Upper lobe of left lung (tissue), 6 donors: Measurements from ENCODE around the gene CDX2. TPM values are rescaled to one million over a fixed set of nuclear protein-coding genes. Genes with fewer than 3 reads are reported as not detected.
A peak's percentile ranks its signal among the peaks of the same experiment; 100 is the strongest.

Experiments used
- ATAC-seq, 2 donors: fragments of 200-7000 bp; cut with Tn5 transposase; one replicate each; pipeline ENCODE4 v1.9.1; 2022; ENCODE audit warnings: mild to moderate bottlenecking in 2 of 2, moderate library complexity in 2 of 2; ENCODE audit not compliant: low FRiP score in 2 of 2
- DNase-seq, 2 donors: peaks; one replicate each; pipeline ENCODE4 v3.0.0-alpha.2; 2019 to 2020
- H3K27ac ChIP-seq, 4 donors: fragments of 200-600 bp; sonication (generic); one replicate each; pipeline ENCODE4 v1.5.1; 2016 to 2019
- H3K27me3 ChIP-seq, 4 donors: fragments of 200-600 bp; sonication (generic); one replicate each; pipeline ENCODE4 v1.5.1; 2017 to 2019
- H3K36me3 ChIP-seq, 4 donors: fragments of 200-600 bp; sonication (generic); one replicate each; pipeline ENCODE4 v1.5.1; 2016 to 2019
- H3K4me1 ChIP-seq, 4 donors: fragments of 200-600 bp; sonication (generic); one replicate each; pipeline ENCODE4 v1.5.1; 2018 to 2019
- H3K4me3 ChIP-seq, 4 donors: fragments of 200-600 bp; sonication (generic); one replicate each; pipeline ENCODE4 v1.5.1; 2017 to 2019; ENCODE audit warnings: mild to moderate bottlenecking in 2 of 4, moderate library complexity in 1 of 4
- H3K9me3 ChIP-seq, 4 donors: fragments of 200-600 bp; sonication (generic); one replicate each; pipeline ENCODE4 v1.5.1; 2018 to 2019
- EP300 ChIP-seq, 4 donors: sonication (generic); formaldehyde crosslinking; IDR thresholded peaks; one replicate each; pipeline ENCODE4 v1.5.1; 2017; ENCODE audit warnings: antibody characterized with exemption in 4 of 4, control low read depth in 2 of 4
- POLR2A ChIP-seq, 4 donors: fragments of 450-650 bp; IDR thresholded peaks; one replicate each; pipeline ENCODE4 v1.5.1; 2016 to 2017; ENCODE audit warnings: antibody characterized with exemption in 4 of 4, mild to moderate bottlenecking in 2 of 4
- POLR2AphosphoS5 ChIP-seq, 2 donors: sonication (generic); formaldehyde crosslinking; IDR thresholded peaks; one replicate each; pipeline ENCODE4 v1.5.1; 2017; ENCODE audit warnings: antibody characterized with exemption in 2 of 2
- WGBS, 2 donors: methylation state at CpG; one replicate each; pipeline ENCODE4 v1.1.5; 2017 to 2018; 5-methylcytosine and 5-hydroxymethylcytosine counted together
- total RNA-seq, 6 donors: library from RNA; depleted of rRNA in 4 of 6; stranded (reverse); fragments of >200 nt in 4 of 6; gene quantifications; one replicate each; pipeline versions ENCODE4 v1.1.0 to v1.2.1, GENCODE V29; 2016 to 2021
- TF ChIP-seq, protein P1 (sequence below), 6 experiments: fragments of 450-650 bp in 4 of 6; fragments of 200-600 bp in 2 of 6; sonication (generic) in 2 of 6; IDR thresholded peaks; one replicate each; pipeline ENCODE4 v1.5.1; 2016 to 2019; ENCODE audit warnings: antibody characterized with exemption in 6 of 6
- donor health status: DM: no; HTN: no; CAD: no; lungs with moderate emphysema.
- donor health status: DM: no; HTN: yes; CAD: no; lungs with severe emphysema.

The CDX2 gene
- total RNA-seq, 6 donors from 2014 or later, result 0.14 TPM; not detected in 5

DNA sequence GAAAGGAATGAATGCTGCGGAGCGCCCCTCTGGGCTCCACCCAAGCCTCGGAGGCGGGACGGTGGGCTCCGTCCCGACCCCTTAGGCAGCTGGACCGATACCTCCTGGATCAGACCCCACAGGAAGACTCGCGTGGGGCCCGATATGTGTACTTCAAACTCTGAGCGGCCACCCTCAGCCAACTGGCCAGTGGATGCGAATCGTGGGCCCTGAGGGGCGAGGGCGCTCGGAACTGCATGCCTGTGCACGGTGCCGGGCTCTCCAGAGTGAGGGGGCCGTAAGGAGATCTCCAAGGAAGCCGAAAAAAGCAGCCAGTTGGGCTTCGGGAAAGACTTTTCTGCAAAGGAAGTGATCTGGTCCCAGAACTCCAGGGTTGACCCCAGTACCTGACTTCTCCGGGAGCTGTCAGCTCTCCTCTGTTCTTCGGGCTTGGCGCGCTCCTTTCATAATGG is 40.7 kb downstream of the CDX2 start:
- peaks cover 0 to 56% (median 28%) of the 10 kb centered on the region in 4 donors for H3K27me3 ChIP-seq
- H3K27ac ChIP-seq, result no peak overlapping the region
- ATAC-seq (no peak), DNase-seq (peak in 1 of 2 donors; percentile 42)
- H3K4me3 ChIP-seq, result no peak overlapping the region
- TF ChIP-seq POLR2AphosphoS5 (IDR thresholded peaks at IDR 0.05) (no peak), EP300 (IDR thresholded peaks at IDR 0.05) (no peak), POLR2A (IDR thresholded peaks at IDR 0.05) (no peak)
- TF ChIP-seq, protein P1, sequence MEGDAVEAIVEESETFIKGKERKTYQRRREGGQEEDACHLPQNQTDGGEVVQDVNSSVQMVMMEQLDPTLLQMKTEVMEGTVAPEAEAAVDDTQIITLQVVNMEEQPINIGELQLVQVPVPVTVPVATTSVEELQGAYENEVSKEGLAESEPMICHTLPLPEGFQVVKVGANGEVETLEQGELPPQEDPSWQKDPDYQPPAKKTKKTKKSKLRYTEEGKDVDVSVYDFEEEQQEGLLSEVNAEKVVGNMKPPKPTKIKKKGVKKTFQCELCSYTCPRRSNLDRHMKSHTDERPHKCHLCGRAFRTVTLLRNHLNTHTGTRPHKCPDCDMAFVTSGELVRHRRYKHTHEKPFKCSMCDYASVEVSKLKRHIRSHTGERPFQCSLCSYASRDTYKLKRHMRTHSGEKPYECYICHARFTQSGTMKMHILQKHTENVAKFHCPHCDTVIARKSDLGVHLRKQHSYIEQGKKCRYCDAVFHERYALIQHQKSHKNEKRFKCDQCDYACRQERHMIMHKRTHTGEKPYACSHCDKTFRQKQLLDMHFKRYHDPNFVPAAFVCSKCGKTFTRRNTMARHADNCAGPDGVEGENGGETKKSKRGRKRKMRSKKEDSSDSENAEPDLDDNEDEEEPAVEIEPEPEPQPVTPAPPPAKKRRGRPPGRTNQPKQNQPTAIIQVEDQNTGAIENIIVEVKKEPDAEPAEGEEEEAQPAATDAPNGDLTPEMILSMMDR (IDR thresholded peaks at IDR 0.05), result no peak
- 2 to 10% methylated on average over 14 to 26 of the region's 26 CpGs for WGBS, 2 donors
- no peaks in the 10 kb centered on the region for H3K36me3 ChIP-seq
- H3K9me3 ChIP-seq, result no peaks in the 10 kb centered on the region
- H3K4me1 ChIP-seq, result peaks cover 0 to 27% (median 3%) of the 10 kb centered on the region in 4 donors

DNA sequence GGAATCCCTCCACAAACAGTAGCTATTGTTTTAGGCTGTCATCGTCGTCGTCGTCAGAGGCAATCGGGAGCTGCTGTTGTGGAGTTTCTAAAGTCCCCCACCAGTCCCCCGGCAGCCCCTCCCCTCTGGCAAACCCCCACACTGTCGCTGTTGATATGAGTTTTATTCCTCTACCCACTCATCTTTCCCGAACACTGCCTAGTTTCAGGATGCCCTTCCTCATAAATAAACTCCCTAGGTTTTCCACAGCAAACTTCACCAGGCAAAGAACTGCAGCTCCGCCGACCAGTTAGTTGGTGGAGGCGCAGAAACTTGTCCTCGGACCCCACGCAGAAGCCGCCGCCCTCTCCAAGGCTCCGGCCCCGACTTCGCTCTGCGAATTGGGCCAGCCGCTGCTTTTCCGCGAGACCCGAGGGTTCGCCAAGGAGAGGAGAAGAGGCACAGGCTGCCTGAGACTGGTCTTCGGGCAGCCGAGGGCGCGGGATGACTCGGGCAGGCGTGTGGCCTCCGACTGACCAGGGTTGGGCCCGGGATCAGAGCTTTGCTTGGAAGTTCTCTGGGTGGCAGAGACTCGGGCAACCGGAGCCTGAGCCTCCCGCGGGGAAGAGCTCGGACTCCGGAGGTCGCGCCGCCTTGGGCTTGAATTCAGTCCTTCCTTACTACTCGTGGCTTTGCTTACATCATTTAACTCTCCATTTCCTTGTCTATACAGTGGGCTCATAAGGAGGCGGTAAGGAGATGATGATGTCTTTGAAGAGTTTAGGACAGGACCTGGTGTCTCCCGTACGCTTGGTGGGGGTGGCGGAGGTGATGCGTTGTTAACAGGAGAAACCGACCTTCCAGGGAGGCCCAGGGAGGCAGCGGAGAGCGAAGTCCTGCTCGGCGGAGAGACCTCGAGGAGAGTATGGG is 41.4 kb downstream of the CDX2 start:
- no peak overlapping the region for H3K4me3 ChIP-seq
- H3K36me3 ChIP-seq, result no peaks in the 10 kb centered on the region
- peaks cover 0 to 27% (median 3%) of the 10 kb centered on the region in 4 donors for H3K4me1 ChIP-seq
- DNase-seq, result peak in 1 of 2 donors; percentile 67
- TF ChIP-seq EP300 (IDR thresholded peaks at IDR 0.05) (no peak), POLR2A (IDR thresholded peaks at IDR 0.05) (no peak), POLR2AphosphoS5 (IDR thresholded peaks at IDR 0.05) (no peak)
- TF ChIP-seq, protein P1 (IDR thresholded peaks at IDR 0.05), result no peak
- no peaks in the 10 kb centered on the region for H3K9me3 ChIP-seq
- no peak overlapping the region for H3K27ac ChIP-seq
- 4 to 8% methylated on average over 42 to 53 of the region's 53 CpGs for WGBS, 2 donors
- ATAC-seq, result no peak
- peaks cover 0 to 61% (median 31%) of the 10 kb centered on the region in 4 donors for H3K27me3 ChIP-seq

DNA sequence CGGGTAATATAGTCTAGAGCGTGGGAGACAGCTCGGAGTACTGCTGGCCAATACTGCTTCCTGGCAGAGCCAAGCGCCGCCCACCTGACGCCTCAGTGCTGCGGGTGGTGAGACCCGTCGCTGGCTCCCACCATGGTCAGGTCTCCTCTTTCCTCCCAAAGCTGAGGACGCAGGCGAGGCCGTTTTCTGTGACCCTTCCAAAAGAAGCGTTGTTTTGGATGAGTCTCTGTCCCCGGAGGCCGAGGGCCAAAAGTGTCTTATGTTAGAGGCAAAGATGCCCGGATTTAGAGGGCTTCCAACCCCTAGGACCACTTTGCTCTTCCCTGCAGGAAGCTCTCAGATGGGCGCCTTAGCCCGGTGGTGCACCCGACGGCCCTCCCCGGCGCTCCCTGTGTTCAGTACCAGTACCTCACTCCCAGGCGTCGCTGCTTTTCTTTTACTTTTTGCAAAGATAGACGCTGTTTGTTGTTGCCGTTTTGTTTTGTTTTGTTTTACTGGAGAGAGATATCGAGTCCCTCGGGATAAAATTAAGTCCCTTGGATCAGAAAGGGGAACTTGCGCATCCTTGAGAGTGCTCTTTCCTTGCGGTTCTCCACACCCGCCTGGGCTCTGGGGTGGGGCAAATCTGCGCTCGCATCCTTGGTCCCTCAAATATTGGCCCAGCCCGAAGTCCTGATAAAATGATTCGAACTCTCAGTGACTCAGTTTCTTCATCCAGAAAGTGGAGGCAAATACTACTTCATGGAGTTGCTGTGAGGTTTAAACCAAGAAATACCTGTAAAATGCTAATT is 42.3 kb downstream of the CDX2 start:
- WGBS, 2 donors, result 3 to 4% methylated on average over 35 of the region's 35 CpGs
- TF ChIP-seq EP300 (IDR thresholded peaks at IDR 0.05) (no peak), POLR2A (IDR thresholded peaks at IDR 0.05) (no peak), POLR2AphosphoS5 (IDR thresholded peaks at IDR 0.05) (no peak)
- TF ChIP-seq, protein P1 (IDR thresholded peaks at IDR 0.05), result no peak

GRCh38 chr13:27925220-27925991 is 43.7 kb downstream of the CDX2 start:
- H3K27ac ChIP-seq, result no peak overlapping the region
- ATAC-seq (no peak), DNase-seq (no peak)
- no peak for TF ChIP-seq EP300 (IDR thresholded peaks at IDR 0.05)
- no peak for TF ChIP-seq POLR2A (IDR thresholded peaks at IDR 0.05)
- TF ChIP-seq POLR2AphosphoS5 (IDR thresholded peaks at IDR 0.05), result no peak
- TF ChIP-seq, protein P1 (IDR thresholded peaks at IDR 0.05), result no peak
- H3K4me3 ChIP-seq, result no peak overlapping the region
- peaks cover 13 to 46% (median 17%) of the 10 kb centered on the region in 4 donors for H3K4me1 ChIP-seq
- no peaks in the 10 kb centered on the region for H3K9me3 ChIP-seq
- H3K27me3 ChIP-seq, result peaks cover 0 to 80% (median 44%) of the 10 kb centered on the region in 4 donors
- H3K36me3 ChIP-seq, result no peaks in the 10 kb centered on the region
- WGBS, 2 donors, result 15 to 18% methylated on average over 9 of the region's 9 CpGs

More for the DNA sequence above, 42.3 kb downstream of the CDX2 start:
- H3K36me3 ChIP-seq, result no peaks in the 10 kb centered on the region
- peaks cover 0 to 69% (median 35%) of the 10 kb centered on the region in 4 donors for H3K27me3 ChIP-seq
- H3K4me3 ChIP-seq, result no peak overlapping the region
- H3K4me1 ChIP-seq, result peaks cover 0 to 31% (median 4%) of the 10 kb centered on the region in 4 donors
- DNase-seq (peak in 1 of 2 donors; percentile 40), ATAC-seq (no peak)
- H3K9me3 ChIP-seq, result no peaks in the 10 kb centered on the region
- no peak overlapping the region for H3K27ac ChIP-seq
